T-helper 1 cell treated with Interleukin-12 subunit alpha and Interleukin-12 subunit beta and Interleukin-4 antibody, amounts not matched to agents 30 ng/mL and 1 ng/mL, for 36 hours (primary cell): ENCODE results near the gene LOXHD1. TPM values are rescaled to one million over a fixed set of nuclear protein-coding genes. Genes with fewer than 3 reads are reported as not detected.

ENCODE experiments used
- intact Hi-C: fragments of 100-400 bp; cut with micrococcal nuclease; formaldehyde crosslinking; loops from one replicate; pipeline ENCODE4 v1.15.1; 2024
- total RNA-seq: library from RNA; stranded (reverse); gene quantifications from 2 replicates; pipeline ENCODE4 v1.2.3, GENCODE V29; 2022

Gene LOXHD1
- total RNA-seq, 1 donor from 2014 or later, result not detected

- intact Hi-C loops, result loop anchor here (1.0 to 2.0 kb wide), 4 partner anchors 178 to 333 kb away; no protein-coding TSS in a partner anchor
These were observed 175.8 kb downstream of the LOXHD1 start for GRCh38 chr18:46481048-46481846.

DNA sequence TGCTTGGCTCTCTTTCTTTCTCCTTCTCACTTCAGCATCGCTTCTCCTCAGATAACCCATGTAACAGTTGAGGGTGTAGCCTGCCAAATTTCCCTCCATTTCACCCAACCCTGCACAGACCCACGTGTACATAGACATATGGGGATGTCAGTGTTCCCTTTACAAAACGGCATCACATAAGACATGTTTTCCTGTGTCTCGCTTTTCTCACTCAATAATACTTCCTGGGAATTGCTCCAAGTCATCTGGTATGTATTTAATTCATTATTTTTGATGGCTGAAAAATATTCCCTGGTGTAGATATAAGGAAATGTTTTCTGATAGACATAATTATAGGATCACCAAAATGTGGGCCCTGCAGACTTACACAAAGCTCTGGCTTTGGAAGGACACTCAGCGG lies 176.8 kb downstream of the LOXHD1 start:
- intact Hi-C loops, result loop anchor here (2.0 kb wide), 1 partner anchor 179 kb away; no protein-coding TSS in a partner anchor

GRCh38 chr18:46478796-46479195 lies 178.2 kb downstream of the LOXHD1 start:
- intact Hi-C loops, result no loop called here

- intact Hi-C loops, result no loop called here
These were observed 179.5 kb downstream of the LOXHD1 start for GRCh38 chr18:46477425-46478011.

- intact Hi-C loops, result no loop called here
These were observed 181.6 kb downstream of the LOXHD1 start for GRCh38 chr18:46475390-46475752.

DNA sequence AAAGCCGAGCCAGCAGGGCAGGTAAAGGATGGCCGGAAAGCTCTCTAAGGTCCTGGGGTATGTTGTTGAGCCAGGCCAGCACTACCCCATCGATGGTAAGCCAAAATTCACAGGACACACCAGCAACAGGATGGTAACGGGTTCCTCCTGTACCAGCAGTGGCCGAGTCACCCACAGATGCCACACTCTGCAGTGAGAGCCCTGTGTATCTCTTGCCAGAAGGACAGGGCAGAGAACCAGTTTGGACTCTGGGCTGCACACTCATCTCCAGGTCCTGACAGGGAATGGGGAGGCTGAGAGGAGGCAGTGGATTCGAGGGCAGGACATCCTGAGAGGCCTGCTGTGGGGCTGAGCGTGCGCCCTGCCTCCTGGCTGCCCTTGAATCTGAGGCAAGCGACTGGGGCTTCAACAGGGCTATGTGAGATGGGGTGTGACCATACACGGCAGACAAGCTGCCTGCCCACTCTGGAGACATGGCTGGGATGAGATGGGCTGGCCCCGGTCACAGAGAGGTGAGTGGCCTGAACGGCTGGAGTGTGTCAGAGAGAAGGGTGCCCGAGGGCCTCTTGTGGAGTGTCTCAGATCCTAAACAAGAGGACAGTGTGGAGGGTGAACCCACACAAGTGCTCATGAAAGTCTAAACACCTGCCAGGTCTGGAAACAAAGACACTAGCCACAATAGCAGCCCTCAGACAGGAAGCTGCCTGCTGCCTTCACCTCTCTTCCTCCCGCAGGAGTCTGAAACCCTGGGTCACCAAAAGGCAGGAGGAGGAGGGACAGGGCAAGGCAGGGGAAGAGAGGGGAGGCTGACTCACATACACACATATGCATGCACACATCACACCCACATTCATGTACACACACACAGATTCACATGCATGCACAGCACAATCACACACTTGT lies 182.3 kb downstream of the LOXHD1 start:
- intact Hi-C loops, result no loop called here

- intact Hi-C loops, result no loop called here
These were observed 185.1 kb downstream of the LOXHD1 start for GRCh38 chr18:46471809-46472498.

GRCh38 chr18:46470714-46471113 lies 186.3 kb downstream of the LOXHD1 start:
- intact Hi-C loops, result no loop called here

- intact Hi-C loops, result no loop called here
These were observed 187.7 kb downstream of the LOXHD1 start for GRCh38 chr18:46469186-46469915.

GRCh38 chr18:46468426-46469180 lies 188.4 kb downstream of the LOXHD1 start:
- intact Hi-C loops, result no loop called here

DNA sequence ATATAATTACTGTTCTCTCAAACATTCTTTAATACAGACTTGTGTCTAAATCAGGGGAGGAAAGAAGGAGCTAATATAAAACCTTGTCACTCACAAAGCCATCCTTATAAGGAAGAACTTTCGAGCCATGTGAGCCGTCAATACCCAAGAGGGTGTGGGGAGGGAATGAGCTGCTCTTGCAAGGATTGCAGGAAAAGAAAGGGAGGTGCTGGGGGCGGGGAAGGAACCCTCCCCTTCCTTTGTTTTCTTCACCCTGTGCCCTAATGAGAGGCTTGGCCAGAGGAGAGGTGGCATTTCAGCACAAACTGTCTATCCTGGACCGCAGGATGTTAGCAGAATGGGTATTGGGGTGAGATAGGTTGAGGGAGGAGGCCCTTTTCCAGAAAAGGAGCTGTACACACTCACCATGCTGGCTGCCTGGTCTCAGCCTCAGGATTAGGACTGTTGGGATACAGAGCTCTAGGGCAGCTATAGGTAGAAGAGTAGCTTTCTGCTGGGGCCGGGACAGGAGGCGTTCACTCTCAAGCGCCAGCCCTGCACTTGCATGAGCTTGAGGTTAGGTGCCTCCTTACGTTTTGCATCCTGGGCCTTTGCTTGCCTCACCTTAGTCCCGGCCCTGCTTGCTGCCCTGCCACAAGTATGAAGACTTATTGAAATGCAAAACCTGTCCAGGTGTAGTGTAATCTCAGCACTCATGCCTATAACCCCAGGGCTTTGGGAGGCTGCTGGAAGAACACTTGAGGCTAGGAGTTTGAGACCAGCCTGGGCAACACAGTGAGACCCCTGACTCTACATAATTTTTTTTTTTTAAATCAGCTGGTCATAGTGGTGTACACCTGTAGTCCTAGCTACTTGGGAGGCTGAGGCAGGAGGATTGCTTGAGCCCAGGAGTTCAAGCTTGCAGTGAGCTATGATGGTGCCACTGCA lies 190.5 kb downstream of the LOXHD1 start:
- intact Hi-C loops, result no loop called here

- intact Hi-C loops, result no loop called here
These were observed 191.9 kb downstream of the LOXHD1 start for GRCh38 chr18:46464926-46465655.

GRCh38 chr18:46462523-46462922 lies 194.5 kb downstream of the LOXHD1 start:
- intact Hi-C loops, result no loop called here

DNA sequence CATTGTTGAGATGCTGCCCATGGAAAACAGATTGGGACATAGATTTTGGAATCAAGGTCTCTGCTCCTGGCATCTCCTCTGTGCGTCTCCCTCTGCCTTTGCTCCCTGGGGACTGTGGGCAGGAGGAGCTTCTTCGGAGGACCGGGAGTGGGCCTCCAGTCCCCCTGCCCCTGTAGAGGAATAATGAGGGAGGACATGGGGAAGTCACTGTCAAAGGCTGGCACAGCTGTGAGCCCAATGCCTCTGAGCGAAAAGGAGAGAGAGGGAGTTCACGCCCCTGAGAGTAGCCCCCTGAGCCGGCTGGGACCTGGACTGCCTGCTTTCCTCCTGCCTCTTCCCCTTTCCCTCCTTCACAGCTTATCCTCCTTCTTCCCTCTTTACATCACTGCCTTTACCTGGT lies 195.0 kb downstream of the LOXHD1 start:
- intact Hi-C loops, result no loop called here

DNA sequence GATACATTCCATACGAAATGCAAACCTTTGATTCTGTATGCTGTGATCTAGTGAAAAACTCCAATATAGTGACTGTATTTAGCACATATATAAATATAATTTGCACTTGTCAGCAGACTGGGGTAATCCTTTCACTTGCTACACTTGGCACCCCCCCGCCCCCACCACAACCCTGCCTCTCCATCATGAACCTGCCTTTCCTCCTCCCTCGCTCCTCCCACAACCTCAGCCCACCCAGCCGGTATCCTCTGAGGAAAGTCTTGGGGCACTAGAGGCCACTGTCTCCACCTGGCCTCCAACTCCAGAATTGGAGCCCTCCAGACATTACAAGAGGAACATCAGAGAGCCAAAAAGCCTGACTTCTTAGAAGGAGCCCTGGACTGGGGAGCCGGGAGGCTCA lies 196.3 kb downstream of the LOXHD1 start:
- intact Hi-C loops, result no loop called here

DNA sequence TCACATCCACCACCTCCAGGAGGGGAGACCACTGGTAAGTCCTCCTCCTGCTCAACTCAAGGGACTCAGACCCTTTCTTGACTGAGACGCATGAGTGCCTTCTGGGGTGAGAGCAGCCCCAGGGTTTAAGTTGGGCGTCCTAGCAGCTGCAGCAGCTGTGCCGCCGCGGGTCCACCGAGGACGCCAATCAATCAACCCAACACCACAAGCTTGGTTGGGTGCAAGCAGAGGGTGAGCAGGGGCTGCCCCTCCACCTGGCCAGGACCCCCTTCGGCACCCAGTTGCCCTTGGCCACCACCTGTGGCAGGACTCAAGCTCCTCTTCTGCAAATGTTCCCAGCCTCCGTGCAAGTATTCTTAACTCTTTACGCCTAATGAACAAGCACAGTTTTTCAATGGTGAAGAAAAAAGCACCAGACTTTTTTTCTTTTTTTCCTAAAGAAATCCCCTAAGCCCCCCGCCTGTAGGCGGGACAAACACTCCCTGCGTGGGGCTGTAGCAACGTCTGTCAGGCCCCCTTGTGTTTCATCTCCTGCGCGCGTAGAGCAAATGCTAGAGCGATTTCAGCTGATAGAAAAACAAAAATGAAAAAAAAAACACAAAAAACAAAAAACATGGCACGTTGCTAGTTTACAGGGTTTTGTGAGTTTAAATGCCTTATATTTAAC lies 197.1 kb downstream of the LOXHD1 start:
- intact Hi-C loops, result no loop called here

GRCh38 chr18:46458472-46458871 lies 198.5 kb downstream of the LOXHD1 start:
- intact Hi-C loops, result no loop called here

DNA sequence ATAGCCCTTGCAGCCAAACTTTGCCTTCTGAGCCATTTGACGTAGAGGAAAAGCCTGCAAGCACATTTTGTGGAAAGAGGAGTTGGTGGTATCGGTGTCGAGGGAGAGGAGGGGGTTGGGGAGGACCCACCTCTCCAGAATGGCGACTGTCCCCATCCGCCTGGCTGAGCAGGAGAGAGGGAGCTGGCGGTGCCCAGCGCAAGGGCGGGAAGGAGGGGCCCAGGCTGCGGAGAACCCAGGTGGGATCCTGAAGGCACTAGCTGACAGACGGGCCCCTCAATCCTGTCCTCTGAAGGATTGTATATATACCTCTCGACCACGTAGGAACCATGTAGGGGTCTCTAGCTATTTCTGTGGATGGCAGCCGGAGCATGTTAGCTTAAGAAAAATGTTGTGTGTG lies 200.3 kb downstream of the LOXHD1 start:
- intact Hi-C loops, result no loop called here
